B cell (primary cell): ENCODE results near the gene PIGW.

Source experiments
- CTCF ChIP-seq: fragments of 200-600 bp; IDR thresholded peaks from one replicate; pipeline ENCODE4 v1.8.0; 2022; ENCODE audit warnings: antibody characterized with exemption, mild to moderate bottlenecking
- EZH2 ChIP-seq: IDR thresholded peaks from 2 replicates; pipeline ENCODE4 v1.6.1; 2012; ENCODE audit warnings: borderline replicate concordance, low read depth, mild to moderate bottlenecking, moderate library complexity, low read length; ENCODE audit not compliant: insufficient read depth, poor library complexity, severe bottlenecking

- no peak for TF ChIP-seq CTCF
- TF ChIP-seq EZH2, result no peak
These were observed 10.3 kb downstream of the PIGW start for GRCh38 chr17:36545077-36545464.
